Skeletal muscle satellite cell (primary cell): Measurements from ENCODE around the gene KRTAP10-5.

Source experiments
- H3K27me3 ChIP-seq: 2 replicates; pipeline ENCODE4 v1.7.0; 2013; ENCODE audit warnings: low read length; ENCODE audit not compliant: control insufficient read depth, insufficient read depth
- H3K36me3 ChIP-seq: 2 replicates; pipeline ENCODE4 v1.7.0; 2013; ENCODE audit warnings: mild to moderate bottlenecking, control low read depth, low read length; ENCODE audit not compliant: insufficient read depth
- H3K4me1 ChIP-seq: 2 replicates; pipeline ENCODE4 v1.7.0; 2013; ENCODE audit warnings: low read length; ENCODE audit not compliant: control insufficient read depth, insufficient read depth
- H3K4me2 ChIP-seq: 2 replicates; pipeline ENCODE4 v1.7.0; 2013; ENCODE audit warnings: mild to moderate bottlenecking, low read length
- H3K4me3 ChIP-seq: 2 replicates; pipeline ENCODE4 v1.7.0; 2013; ENCODE audit warnings: low read length
- H3K9ac ChIP-seq: 2 replicates; pipeline ENCODE4 v1.7.0; 2013; ENCODE audit warnings: mild to moderate bottlenecking, low read depth, low read length, moderate library complexity
- H3K9me3 ChIP-seq: replicated peaks from 2 replicates; pipeline ENCODE4 v1.7.0; 2013; ENCODE audit warnings: mild to moderate bottlenecking, control low read depth, low read length

The KRTAP10-5 gene

GRCh38 chr21:44529503-44530125 is 50.8 kb downstream of the KRTAP10-5 start:
- H3K9me3 ChIP-seq: no peaks in the 10 kb centered on the region
- H3K4me3 ChIP-seq: no peak overlapping the region
- no peaks in the 10 kb centered on the region for H3K4me1 ChIP-seq
- H3K4me2 ChIP-seq: no peak overlapping the region
- no peak overlapping the region for H3K9ac ChIP-seq
- H3K27me3 ChIP-seq: peaks cover 7% of the 10 kb centered on the region
- H3K36me3 ChIP-seq: no peaks in the 10 kb centered on the region
